ENCODE measurements around the gene MPV17L2. TPM values are rescaled to one million over a fixed set of nuclear protein-coding genes. Genes with fewer than 3 reads are reported as not detected.
A peak's percentile ranks its signal among the peaks of the same experiment; 100 is the strongest.

The MPV17L2 gene
- total and polyA plus RNA-seq, 10 of the 15 experiments (the other 5 are each of a cell fraction or from before 2014, with no cell fraction given): 5.1 to 57.2 (median 22.9) TPM

DNA sequence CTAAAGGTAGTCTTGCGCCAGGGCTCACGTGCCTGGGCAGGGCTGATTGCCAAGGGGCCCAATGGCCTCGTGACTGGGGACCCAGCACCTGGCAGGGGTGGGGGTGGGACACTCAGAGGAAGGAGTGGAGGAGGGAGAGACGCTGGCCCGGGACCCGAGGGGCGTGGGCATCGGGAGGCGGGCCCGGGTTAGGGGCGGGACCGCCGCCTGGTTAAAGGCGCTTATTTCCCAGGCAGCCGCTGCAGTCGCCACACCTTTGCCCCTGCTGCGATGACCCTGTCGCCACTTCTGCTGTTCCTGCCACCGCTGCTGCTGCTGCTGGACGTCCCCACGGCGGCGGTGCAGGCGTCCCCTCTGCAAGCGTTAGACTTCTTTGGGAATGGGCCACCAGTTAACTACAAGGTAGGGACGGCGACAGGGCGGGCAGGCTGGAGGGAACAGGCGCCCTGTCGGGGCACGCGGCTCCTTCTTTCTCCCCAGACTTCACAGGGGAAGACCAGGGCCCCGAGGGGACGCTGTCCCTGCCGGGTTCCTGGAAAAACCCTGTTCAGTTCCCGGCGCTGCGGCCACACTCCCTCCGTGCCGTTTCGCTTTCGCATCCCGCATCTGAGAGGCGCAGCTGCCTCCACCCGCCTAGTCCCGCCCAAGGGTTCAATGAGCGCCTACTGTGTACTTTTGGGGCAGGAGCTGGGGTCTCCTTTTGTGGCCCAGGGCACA, 19.3 kb upstream of the MPV17L2 start, which contains the start of gene IFI30:
IFI30 (plus strand) TSS at position 242 of the 717 bp plus-strand sequence; CDS start at position 271, 29 bp downstream.
- Histone ChIP-seq H3K4me1 (ENCODE audit: control insufficient read depth, insufficient read depth, low read length) (peaks cover 56% of the 10 kb centered on the region), H4K20me1 (ENCODE audit: control insufficient read depth, insufficient read depth) (no peaks in the 10 kb centered on the region)
- TF ChIP-seq POLR2A (IDR thresholded peaks at IDR 0.05; ENCODE audit: low read depth, low read length) (peak; percentile 97), TAF1 (IDR thresholded peaks at IDR 0.05; ENCODE audit: borderline replicate concordance, low read depth, low read length) (peak; percentile 75; the same call in 1 of the 2 replicates), SMARCA5 (IDR thresholded peaks at IDR 0.05) (peak; percentile 80; the same call in 1 of the 2 replicates), MAX (IDR thresholded peaks at IDR 0.05; ENCODE audit: low read depth, low read length) (peak; percentile 86), NR2C1 (IDR thresholded peaks at IDR 0.05) (0 out of 2 replicates have a peak, but pooled peaks have one; percentile 2), KAT2A (conservative IDR thresholded peaks at IDR 0.05; ENCODE audit: control insufficient read depth, low read depth, low read length) (no peak), ETV6 (conservative IDR thresholded peaks at IDR 0.05 in 1 of 2, IDR thresholded peaks at IDR 0.05 in 1 of 2; ENCODE audit: borderline replicate concordance in 1 of 2, low read depth in 1 of 2) (no peak; a peak in 1 of 4 replicates), PML (IDR thresholded peaks at IDR 0.05; ENCODE audit: low read length) (peak; percentile 84; the same call in 1 of the 2 replicates), PKNOX1 (IDR thresholded peaks at IDR 0.05) (0 out of 2 replicates have a peak, but pooled peaks have one; percentile 34), CHD2 (IDR thresholded peaks at IDR 0.05; ENCODE audit: borderline replicate concordance, low read depth, low read length) (peak; percentile 77; the same call in 1 of the 2 replicates), LARP7 (IDR thresholded peaks at IDR 0.05) (peak; percentile 57; the same call in 1 of the 2 replicates), IKZF2 (IDR thresholded peaks at IDR 0.05) (peak; percentile 36 to 44; a peak in 3 of 4 replicates), USF2 (IDR thresholded peaks at IDR 0.05; ENCODE audit: borderline replicate concordance, low read depth, low read length) (peak; percentile 57), NBN (IDR thresholded peaks at IDR 0.05) (peak; percentile 52; the same call in 1 of the 2 replicates), ZNF24 (IDR thresholded peaks at IDR 0.05) (peak; percentile 74; the same call in 1 of the 2 replicates), HCFC1 (IDR thresholded peaks at IDR 0.05; ENCODE audit: low read length) (no peak), RELB (IDR thresholded peaks at IDR 0.05; ENCODE audit: low read depth) (peak; percentile 38; the same call in 1 of the 2 replicates)

More for the DNA sequence above, 19.3 kb upstream of the MPV17L2 start, which contains the start of gene IFI30:
- in situ Hi-C loops (cut with MboI): no loop called here
- H3K9ac ChIP-seq (ENCODE audit: control insufficient read depth, insufficient read depth, low read length): peak within 1 kb of the TSS; percentile 83
- no peaks in the 10 kb centered on the region; the same call in 2 of the 3 replicates for H3K9me3 ChIP-seq (replicated peaks; ENCODE audit: control insufficient read depth, insufficient read depth, low read length)
- WGBS (ENCODE audit: insufficient coverage, insufficient replicate concordance, low lambda C conversion rate, missing lambda C conversion rate): under 1% methylated on average over 31 of the region's 47 CpGs
- SMC1A ChIA-PET (ENCODE audit: uncharacterized antibody, unreplicated experiment): interaction anchor here (0.6 to 2.3 kb wide), 5 partner anchors 11 to 58 kb away, joined by 3 to 14 read pairs (median 6); partner anchors contain the start of gene MPV17L2
- peak; percentile 79 for DNase-seq (ENCODE audit: low read depth, low spot score)
- peaks cover 16 to 17% of the 10 kb centered on the region in 2 experiments; a peak in 3 of 4 replicates for H3K36me3 ChIP-seq (ENCODE audit: control insufficient read depth in 2 of 2, insufficient read depth in 2 of 2, low read length in 1 of 2)
- POLR2A ChIA-PET: interaction anchor here (0.5 to 4.2 kb wide), 11 partner anchors 10 to 200 kb away, joined by 3 to 31 read pairs (median 5); partner anchors contain the start of genes JUND, MPV17L2, PIK3R2 and RAB3A
- peak within 1 kb of the TSS; percentile 94 for H3K4me3 ChIP-seq
- peak within 1 kb of the TSS; percentile 53 for H2AFZ ChIP-seq (ENCODE audit: control insufficient read depth, low read depth, low read length)
- BruUV-seq (replicated peaks): TSS peak; percentile 77
- intact Hi-C loops (cut with micrococcal nuclease; ENCODE audit: unreplicated experiment): loop anchor here (1.0 to 5.0 kb wide), 4 partner anchors 19 to 226 kb away; partner anchors contain the start of genes MAST3 and PIK3R2
- RAD21 ChIA-PET (ENCODE audit: unreplicated experiment): interaction anchor here (0.9 to 4.5 kb wide), 8 partner anchors 10 to 61 kb away, joined by 3 to 15 read pairs (median 4); partner anchors contain the start of gene RAB3A
- peak; percentile 62 for ATAC-seq
- no peak for FAIRE-seq
- CTCF ChIA-PET: interaction anchor here (0.6 to 1.2 kb wide), 6 partner anchors 12 to 235 kb away, joined by 3 to 4 read pairs (median 3); no protein-coding TSS in a partner anchor
- peak within 1 kb of the TSS; percentile 79 for H3K27ac ChIP-seq (ENCODE audit: control insufficient read depth, insufficient read depth)
- H3K4me2 ChIP-seq (ENCODE audit: control insufficient read depth, insufficient read depth): peak within 1 kb of the TSS; percentile 100
- no peaks in the 10 kb centered on the region for H3K27me3 ChIP-seq (replicated peaks in 1 of 2; ENCODE audit: control insufficient read depth in 2 of 2, insufficient read depth in 2 of 2, low read length in 1 of 2)
- peaks cover 30% of the 10 kb centered on the region for H3K79me2 ChIP-seq (ENCODE audit: control insufficient read depth, insufficient read depth, low read length)

Data from GM12878 (cell line).